GM12878 (cell line): ENCODE results near the gene EID1.

Source experiments
- CTCF ChIP-seq, 3 experiments: IDR thresholded peaks in 2 of 3; conservative IDR thresholded peaks in 1 of 3; 2 replicates each; pipeline ENCODE4 v1.5.1; 2011; ENCODE audit warnings: low read depth in 3 of 3, low read length in 3 of 3, mild to moderate bottlenecking in 3 of 3, control low read depth in 2 of 3, moderate library complexity in 2 of 3, inconsistent platforms in 1 of 3, mixed read lengths in 1 of 3; ENCODE audit not compliant: control insufficient read depth in 2 of 3, insufficient read depth in 1 of 3; ENCODE audit errors: extremely low read depth in 1 of 3
- EZH2 ChIP-seq: IDR thresholded peaks from 2 replicates; pipeline ENCODE4 v1.6.1; 2012; ENCODE audit warnings: low read depth, mild to moderate bottlenecking, control low read depth, inconsistent platforms, low read length, borderline replicate concordance; ENCODE audit not compliant: control insufficient read depth
- POLR2AphosphoS5 ChIP-seq: IDR thresholded peaks from 2 replicates; pipeline ENCODE4 v1.6.1; 2011; ENCODE audit warnings: mild to moderate bottlenecking, low read length, inconsistent platforms
- TAF1 ChIP-seq: IDR thresholded peaks from 2 replicates; pipeline ENCODE4 v1.6.1; 2011; ENCODE audit warnings: mild to moderate bottlenecking, low read depth, low read length, borderline replicate concordance

- TF ChIP-seq EZH2 (no peak), POLR2AphosphoS5 (no peak), TAF1 (no peak), CTCF (IDR thresholded peaks at IDR 0.05 in 2 of 3, conservative IDR thresholded peaks at IDR 0.05 in 1 of 3; ENCODE audit: control insufficient read depth in 2 of 3, extremely low read depth in 1 of 3, insufficient read depth in 1 of 3, low read depth in 3 of 3, low read length in 3 of 3) (no peak)
Observed at GRCh38 chr15:48904758-48905157, 26.8 kb downstream of the EID1 start.
